ACHN (cell line): ENCODE results near the gene RHOXF2.
"Not testable (repeated sequence)": the region's sequence is repeated elsewhere in the genome, so short reads cannot be mapped to it uniquely, and the experiment has no call there.

Experiments used
- DNase-seq: peaks from one replicate; pipeline ENCODE4 v3.0.0-alpha.2; 2015
- in situ Hi-C: cut with HindIII; loops from 2 replicates; pipeline ENCODE4 v1.10.0; 2017; ENCODE audit warnings: low sequenced_read_pairs, low pct_ligation_motif_present, low pct_unique_long_range_greater_than_20kb

Gene RHOXF2

DNA sequence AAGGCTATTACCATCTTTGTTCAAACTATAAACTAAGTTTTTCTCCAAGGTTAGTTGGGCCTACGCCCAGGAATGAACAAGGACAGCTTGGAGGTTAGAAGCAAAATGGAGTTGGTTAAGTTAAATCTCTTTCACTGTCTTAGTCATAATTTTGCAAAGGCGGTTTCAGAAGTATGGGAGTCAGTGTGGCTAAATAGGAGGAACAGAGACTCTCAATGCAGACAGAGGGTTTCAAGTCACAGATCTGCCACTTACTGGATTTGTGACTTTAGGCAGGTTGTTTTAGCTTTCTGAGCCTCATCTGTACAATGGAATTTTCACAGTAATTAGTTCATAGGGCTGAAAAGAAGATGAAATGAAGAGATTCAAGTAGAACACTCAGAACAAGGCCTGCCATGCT lies 35.3 kb downstream of the RHOXF2 start:
- DNase-seq, in situ Hi-C loops: not testable (repeated sequence)

DNA sequence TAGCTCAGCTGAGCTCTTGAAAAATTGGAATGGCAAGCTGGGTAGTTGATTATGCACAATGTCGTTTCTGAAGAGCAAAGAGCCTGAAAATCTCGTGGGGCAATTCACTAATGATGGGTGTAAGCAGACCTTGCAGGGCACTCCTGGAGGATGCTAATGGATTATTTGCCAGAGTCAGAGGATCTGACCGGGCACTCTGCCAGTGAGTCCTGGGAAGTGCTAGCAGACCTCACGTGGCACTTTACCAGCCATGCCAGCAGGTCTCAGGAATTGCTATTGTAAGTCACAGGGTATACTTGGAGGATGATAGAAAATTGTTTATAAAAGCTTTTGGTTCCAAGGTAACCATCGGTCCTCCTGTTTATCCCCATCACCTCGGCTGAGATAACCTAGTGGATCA lies 37.4 kb downstream of the RHOXF2 start:
- in situ Hi-C loops, DNase-seq: not testable (repeated sequence)

DNA sequence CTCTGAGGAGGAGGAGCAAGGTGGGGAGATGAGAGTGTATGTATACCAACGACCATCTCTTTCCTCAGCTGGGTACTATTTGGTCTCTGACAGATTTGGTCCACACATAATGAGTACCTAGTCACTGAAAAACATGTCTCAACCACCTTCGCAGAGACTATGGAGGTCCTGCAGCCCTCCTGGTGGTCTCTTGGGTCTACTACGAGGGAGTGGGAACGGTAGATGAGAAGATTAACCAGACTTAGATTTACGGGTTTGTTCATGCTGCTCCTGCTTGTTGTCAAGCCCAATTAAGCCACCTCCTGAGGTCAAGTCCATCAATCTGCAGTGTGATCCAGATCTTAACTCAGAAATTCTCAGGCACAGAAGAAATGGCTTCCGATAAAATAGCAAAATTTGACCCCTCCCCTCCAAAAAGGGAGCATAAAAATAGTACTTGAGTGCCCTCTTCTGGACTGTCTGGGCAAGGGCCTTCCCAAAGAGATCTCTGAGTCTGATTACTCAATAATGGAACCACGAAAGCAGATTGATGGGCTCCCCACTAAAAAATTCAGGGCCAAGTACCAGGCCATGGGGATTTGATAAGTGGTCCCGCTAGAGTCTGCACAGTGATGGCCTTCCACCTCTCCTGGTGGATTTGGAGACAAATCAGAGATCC lies 38.3 kb downstream of the RHOXF2 start:
- in situ Hi-C loops, DNase-seq: not testable (repeated sequence)

DNA sequence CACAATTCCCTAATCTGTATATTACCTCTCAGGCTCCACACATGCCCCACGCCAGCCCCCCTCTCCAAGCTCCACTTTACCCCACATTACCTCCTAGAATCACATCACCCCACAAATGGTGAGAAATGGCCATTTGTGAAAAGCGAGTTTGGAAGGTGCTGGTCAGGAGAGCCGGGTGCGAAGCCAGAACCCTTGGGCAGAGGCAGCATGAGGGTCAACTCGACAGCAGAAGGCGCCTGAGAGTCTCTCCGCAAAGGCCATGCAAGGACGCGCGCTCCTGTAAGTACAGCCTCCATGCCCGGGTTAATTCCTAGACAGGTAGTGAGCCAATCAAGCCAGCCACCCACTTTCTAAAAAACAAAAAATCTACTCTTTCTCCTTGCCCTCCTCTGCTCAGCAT lies 42.4 kb downstream of the RHOXF2 start:
- in situ Hi-C loops: no loop called here

DNA sequence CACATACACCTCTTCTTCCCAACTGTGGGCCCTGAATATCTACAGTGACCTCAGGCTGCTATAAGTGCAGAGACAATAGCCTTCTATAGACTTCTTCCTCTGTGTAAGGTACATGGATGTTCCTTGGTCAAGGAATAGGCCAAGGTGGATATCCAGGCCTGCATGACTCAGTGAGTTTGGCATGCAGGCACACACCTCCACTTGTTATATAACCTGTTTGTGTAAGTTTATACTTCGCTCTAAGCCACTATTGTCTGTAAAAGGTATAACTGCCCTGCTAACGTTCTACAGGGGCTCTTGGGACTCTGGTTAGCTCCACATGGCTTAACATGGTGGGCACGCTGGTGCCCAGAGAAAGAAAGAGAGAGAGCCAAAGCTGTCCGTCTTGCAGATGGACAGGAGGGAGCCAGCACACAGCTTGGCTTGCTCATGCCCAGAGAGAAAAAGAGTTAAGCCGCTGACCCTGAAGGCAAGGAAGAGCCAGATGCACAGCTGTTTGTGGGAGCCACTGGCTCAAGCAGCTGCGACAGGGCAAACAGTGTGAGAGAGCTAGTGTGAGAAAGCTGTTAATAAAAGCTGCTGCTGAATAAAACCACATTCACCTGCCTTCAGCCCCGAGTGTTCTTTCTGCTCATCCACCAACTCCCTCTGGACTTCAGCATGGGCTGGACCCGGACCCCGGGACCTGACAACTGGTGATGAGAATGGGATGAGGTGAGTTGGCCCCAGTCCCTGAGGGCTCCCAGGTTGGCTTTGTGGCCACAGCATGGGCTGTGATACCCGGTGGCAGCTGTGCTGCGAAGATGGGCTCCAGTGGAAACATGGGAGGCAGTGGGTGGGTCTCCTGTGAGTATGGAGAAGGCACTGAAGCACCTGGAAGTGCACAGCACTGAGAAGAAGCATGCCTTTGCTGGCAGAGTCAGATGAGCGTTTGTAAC lies 47.7 kb downstream of the RHOXF2 start:
- DNase-seq: no peak
- in situ Hi-C loops: no loop called here

More for the DNA sequence above, 42.4 kb downstream of the RHOXF2 start:
- DNase-seq: no peak

DNA sequence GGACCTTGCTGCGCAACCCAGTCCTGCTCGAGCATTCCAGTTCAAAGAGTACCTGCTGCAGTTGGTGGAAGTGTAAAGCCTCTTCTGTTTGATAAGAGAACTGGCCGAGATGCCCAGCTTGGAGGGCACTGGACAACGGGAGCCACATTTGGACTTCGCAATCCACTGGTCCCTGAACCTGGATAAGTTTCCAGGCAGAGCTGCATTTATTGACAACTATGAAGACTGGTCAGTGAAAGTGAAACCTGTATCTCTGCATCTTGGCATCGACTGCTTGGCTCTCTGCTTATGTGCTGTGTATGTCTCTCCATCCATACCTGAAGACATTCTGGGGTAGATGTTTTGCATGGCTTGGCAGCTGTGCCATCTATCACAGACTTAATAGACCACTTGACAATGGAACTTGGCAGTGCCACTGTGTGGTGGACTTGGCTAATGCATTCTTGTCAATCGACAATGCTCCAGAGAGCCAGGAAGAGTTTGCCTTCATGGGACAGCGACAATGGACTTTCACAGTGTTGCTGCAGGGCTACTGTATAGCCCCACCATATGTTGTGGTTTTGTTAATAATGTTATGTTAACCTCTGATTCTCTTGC lies 48.7 kb downstream of the RHOXF2 start:
- in situ Hi-C loops: no loop called here
- DNase-seq: no peak

DNA sequence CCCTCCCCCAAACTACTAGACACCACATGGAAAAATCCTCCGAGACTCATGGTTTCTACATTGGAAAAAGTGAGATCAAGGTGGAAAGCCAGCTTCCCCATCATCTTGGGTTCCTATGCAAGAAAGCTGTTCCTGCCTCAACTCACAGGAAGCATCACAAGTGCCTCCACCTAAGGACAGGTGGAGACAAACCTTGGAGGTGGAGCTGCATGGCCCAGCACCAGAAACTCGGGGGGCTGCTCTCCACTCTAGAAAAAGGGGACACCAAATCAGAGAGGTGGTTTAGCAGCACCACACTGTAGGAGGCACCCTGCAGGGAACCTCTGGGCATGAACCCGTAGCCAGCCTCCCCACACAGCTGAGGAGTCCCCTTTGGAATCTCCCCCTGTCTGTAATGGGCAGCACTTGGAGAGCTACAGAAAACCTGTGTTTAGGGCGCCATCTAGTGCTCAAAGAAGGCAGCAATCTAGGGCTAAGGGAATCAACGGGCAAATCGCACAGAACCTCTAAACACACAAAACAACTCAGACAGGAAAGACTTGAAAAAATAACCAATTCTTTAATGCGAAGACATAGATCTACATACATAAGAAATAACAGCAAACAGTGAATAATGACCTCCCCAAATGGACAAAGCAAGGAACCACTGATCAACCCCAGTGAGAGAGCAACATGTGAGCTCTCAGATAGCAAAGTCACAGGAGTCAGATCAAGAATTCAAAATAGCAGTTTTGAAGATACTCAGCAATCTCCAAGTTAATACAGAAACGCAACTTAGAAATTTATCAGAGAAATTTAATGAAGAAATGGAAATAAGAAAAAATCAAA lies 55.2 kb downstream of the RHOXF2 start:
- peak; percentile 46 for DNase-seq

More for the DNA sequence above, 55.2 kb downstream of the RHOXF2 start:
- in situ Hi-C loops: no loop called here
